ENCODE data around the gene ODAD4.
"Not testable (repeated sequence)": the region's sequence is repeated elsewhere in the genome, so short reads cannot be mapped to it uniquely, and the experiment has no call there.

GRCh38 chr17:42010266-42010680 lies 79.9 kb downstream of the ODAD4 start:
- TF ChIP-seq, protein P1, sequence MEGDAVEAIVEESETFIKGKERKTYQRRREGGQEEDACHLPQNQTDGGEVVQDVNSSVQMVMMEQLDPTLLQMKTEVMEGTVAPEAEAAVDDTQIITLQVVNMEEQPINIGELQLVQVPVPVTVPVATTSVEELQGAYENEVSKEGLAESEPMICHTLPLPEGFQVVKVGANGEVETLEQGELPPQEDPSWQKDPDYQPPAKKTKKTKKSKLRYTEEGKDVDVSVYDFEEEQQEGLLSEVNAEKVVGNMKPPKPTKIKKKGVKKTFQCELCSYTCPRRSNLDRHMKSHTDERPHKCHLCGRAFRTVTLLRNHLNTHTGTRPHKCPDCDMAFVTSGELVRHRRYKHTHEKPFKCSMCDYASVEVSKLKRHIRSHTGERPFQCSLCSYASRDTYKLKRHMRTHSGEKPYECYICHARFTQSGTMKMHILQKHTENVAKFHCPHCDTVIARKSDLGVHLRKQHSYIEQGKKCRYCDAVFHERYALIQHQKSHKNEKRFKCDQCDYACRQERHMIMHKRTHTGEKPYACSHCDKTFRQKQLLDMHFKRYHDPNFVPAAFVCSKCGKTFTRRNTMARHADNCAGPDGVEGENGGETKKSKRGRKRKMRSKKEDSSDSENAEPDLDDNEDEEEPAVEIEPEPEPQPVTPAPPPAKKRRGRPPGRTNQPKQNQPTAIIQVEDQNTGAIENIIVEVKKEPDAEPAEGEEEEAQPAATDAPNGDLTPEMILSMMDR (conservative IDR thresholded peaks at IDR 0.05; ENCODE audit: low read depth, low read length) = not testable (repeated sequence)
- not testable (repeated sequence) for TF ChIP-seq EZH2 (IDR thresholded peaks at IDR 0.05; ENCODE audit: low read length, unreplicated experiment)
